H1 (cell line): ENCODE data around the gene GMCL1. TPM values are rescaled to one million over a fixed set of nuclear protein-coding genes. Genes with fewer than 3 reads are reported as not detected.

Source experiments
- CTCF ChIA-PET: fragments of 300-600 bp; sonication (Branson Sonifier 250); formaldehyde crosslinking; loops from one replicate; lab custom pipeline; 2021; ENCODE audit not compliant: partially characterized antibody; lab: Charles Lee
- POLR2A ChIA-PET: fragments of 300-600 bp; sonication (Branson Sonifier 250); formaldehyde crosslinking; loops from one replicate; lab custom pipeline; 2021; ENCODE audit warnings: inconsistent platforms; ENCODE audit not compliant: partially characterized antibody; lab: Charles Lee
- DNase-seq, 2 experiments: peaks; one replicate each; pipeline versions ENCODE4 v3.0.0 to v3.0.0-alpha.2; 2010 to 2022; ENCODE audit warnings: low spot score in 2 of 2, low read depth in 1 of 2, mixed read lengths in 1 of 2
- FAIRE-seq: peaks from 2 replicates; lab custom pipeline; 2011; peaks lifted over from hg19 to GRCh38; lab: Jason Lieb, UNC
- H2AFZ ChIP-seq: 2 replicates; pipeline ENCODE4 v1.8.1; 2012; ENCODE audit warnings: low read length, inconsistent platforms
- H2AK5ac ChIP-seq: 2 replicates; pipeline ENCODE4 v1.6.1; 2013; ENCODE audit warnings: low read depth, low read length
- H2BK120ac ChIP-seq: replicated peaks from 2 replicates; pipeline ENCODE3; 2013; ENCODE audit warnings: low read depth, low read length, inconsistent platforms
- H2BK12ac ChIP-seq: 2 replicates; pipeline ENCODE4 v1.6.1; 2013; ENCODE audit warnings: low read depth, low read length
- H2BK15ac ChIP-seq: 2 replicates; pipeline ENCODE4 v1.6.1; 2013; ENCODE audit warnings: low read length
- H2BK20ac ChIP-seq: 2 replicates; pipeline ENCODE4 v1.6.1; 2013; ENCODE audit warnings: low read length
- H2BK5ac ChIP-seq: 2 replicates; pipeline ENCODE4 v1.6.1; 2013; ENCODE audit warnings: low read depth, low read length
- H3K14ac ChIP-seq: 2 replicates; pipeline ENCODE4 v1.6.1; 2013; ENCODE audit warnings: inconsistent platforms; ENCODE audit not compliant: insufficient read length
- H3K18ac ChIP-seq: 2 replicates; pipeline ENCODE4 v1.6.1; 2013; ENCODE audit warnings: low read length; ENCODE audit errors: extremely low read depth
- H3K23ac ChIP-seq: 2 replicates; pipeline ENCODE4 v1.6.1; 2013; ENCODE audit warnings: inconsistent platforms; ENCODE audit not compliant: insufficient read length
- H3K23me2 ChIP-seq: 2 replicates; pipeline ENCODE4 v1.6.1; 2013; ENCODE audit warnings: low read depth, low read length
- H3K27ac ChIP-seq: 2 replicates; pipeline ENCODE4 v1.6.1; 2011; ENCODE audit warnings: low read depth, low read length, inconsistent platforms
- H3K27me3 ChIP-seq, 4 experiments: replicated peaks in 1 of 4; 1 replicate in 1 of 4; 2 replicates in 3 of 4; pipeline versions ENCODE4 v1.6.1 to v1.8.1; 2011 to 2013; ENCODE audit warnings: low read length in 3 of 4, mild to moderate bottlenecking in 3 of 4, inconsistent platforms in 2 of 4, mixed read lengths in 2 of 4, moderate library complexity in 1 of 4; ENCODE audit not compliant: control insufficient read depth in 3 of 4, insufficient read depth in 3 of 4; ENCODE audit errors: extremely low read depth in 1 of 4
- H3K36me3 ChIP-seq, 4 experiments: 2 replicates each; pipeline versions ENCODE4 v1.6.1 to v1.8.1; 2011 to 2013; ENCODE audit warnings: mild to moderate bottlenecking in 4 of 4, low read length in 3 of 4, moderate library complexity in 2 of 4, control low read depth in 1 of 4, inconsistent platforms in 1 of 4; ENCODE audit not compliant: insufficient read depth in 4 of 4, control insufficient read depth in 2 of 4
- H3K4ac ChIP-seq: replicated peaks from 2 replicates; pipeline ENCODE3; 2013; ENCODE audit warnings: low read length, low read depth, mixed read lengths, inconsistent platforms; ENCODE audit not compliant: insufficient read length
- H3K4me1 ChIP-seq, 4 experiments: replicated peaks in 1 of 4; 1 replicate in 1 of 4; 2 replicates in 3 of 4; pipeline versions ENCODE4 v1.6.1 to v1.8.1; 2011 to 2013; ENCODE audit warnings: low read length in 3 of 4, inconsistent platforms in 2 of 4, mixed read lengths in 1 of 4; ENCODE audit not compliant: insufficient read depth in 4 of 4, control insufficient read depth in 3 of 4
- H3K4me2 ChIP-seq, 2 experiments: 2 replicates each; pipeline versions ENCODE4 v1.6.1 to v1.8.1; 2011 to 2013; ENCODE audit warnings: low read depth in 2 of 2, low read length in 2 of 2, control low read depth in 1 of 2, inconsistent platforms in 1 of 2, mild to moderate bottlenecking in 1 of 2; ENCODE audit not compliant: insufficient read depth in 1 of 2
- H3K4me3 ChIP-seq, 4 experiments: fragments of 200-600, 300-600 bp in 1 of 4; sonication (generic), shearing (Covaris generic), sonication (Bioruptor Twin) in 1 of 4; 2 replicates each; pipeline versions ENCODE4 v1.5.1 to v1.8.1; 2011 to 2016; ENCODE audit warnings: low read length in 4 of 4, low read depth in 3 of 4, control low read depth in 2 of 4, inconsistent platforms in 2 of 4, mild to moderate bottlenecking in 2 of 4, mixed read lengths in 1 of 4, moderate library complexity in 1 of 4; ENCODE audit not compliant: insufficient read depth in 2 of 4; ENCODE audit errors: extremely low read depth in 1 of 4
- H3K56ac ChIP-seq: replicated peaks from 2 replicates; pipeline ENCODE3; 2013; ENCODE audit warnings: low read depth, mild to moderate bottlenecking, mixed read lengths, low read length, inconsistent platforms; ENCODE audit not compliant: insufficient read length
- H3K79me1 ChIP-seq: 2 replicates; pipeline ENCODE4 v1.6.1; 2013; ENCODE audit warnings: low read depth, low read length, control low read depth
- H3K79me2 ChIP-seq, 2 experiments: 2 replicates each; pipeline versions ENCODE4 v1.6.1 to v1.8.1; 2012 to 2013; ENCODE audit warnings: low read length in 2 of 2, mild to moderate bottlenecking in 2 of 2, inconsistent platforms in 1 of 2; ENCODE audit not compliant: insufficient read depth in 2 of 2, control insufficient read depth in 1 of 2
- H3K9ac ChIP-seq, 4 experiments: replicated peaks in 1 of 4; 1 replicate in 1 of 4; 2 replicates in 3 of 4; pipeline versions ENCODE4 v1.6.1 to v1.8.1; 2011 to 2013; ENCODE audit warnings: low read depth in 3 of 4, low read length in 3 of 4, control low read depth in 2 of 4, mild to moderate bottlenecking in 2 of 4, moderate library complexity in 2 of 4, inconsistent platforms in 1 of 4; ENCODE audit errors: extremely low read depth in 1 of 4
- H3K9me3 ChIP-seq, 2 experiments: 2 replicates each; pipeline versions ENCODE4 v1.6.1 to v1.8.1; 2012 to 2013; ENCODE audit warnings: mild to moderate bottlenecking in 2 of 2, moderate library complexity in 2 of 2, control low read depth in 1 of 2, inconsistent platforms in 1 of 2, low read depth in 1 of 2, low read length in 1 of 2, mixed read lengths in 1 of 2; ENCODE audit not compliant: insufficient read depth in 2 of 2
- H4K20me1 ChIP-seq, 2 experiments: replicated peaks in 1 of 2; 2 replicates each; pipeline versions ENCODE3 to v1.8.1; 2011 to 2013; ENCODE audit warnings: inconsistent platforms in 2 of 2, low read length in 2 of 2, mild to moderate bottlenecking in 1 of 2; ENCODE audit not compliant: insufficient read depth in 2 of 2, control insufficient read depth in 1 of 2
- H4K5ac ChIP-seq: 2 replicates; pipeline ENCODE4 v1.6.1; 2013; ENCODE audit warnings: low read length, low read depth, mixed read lengths, inconsistent platforms; ENCODE audit not compliant: insufficient read length
- H4K8ac ChIP-seq: 2 replicates; pipeline ENCODE4 v1.8.0; 2013; ENCODE audit warnings: mild to moderate bottlenecking, moderate library complexity, low read length, inconsistent platforms; ENCODE audit not compliant: insufficient read depth; ENCODE audit errors: extremely low read depth
- H4K91ac ChIP-seq: replicated peaks from 2 replicates; pipeline ENCODE3; 2013; ENCODE audit warnings: low read length, mixed read lengths, inconsistent platforms; ENCODE audit not compliant: insufficient read length
- ASH2L ChIP-seq: fragments of 200-600, 300-600 bp; sonication (generic); IDR thresholded peaks from one replicate; pipeline ENCODE4 v1.7.1; 2017; ENCODE audit warnings: low read length
- BACH1 ChIP-seq: IDR thresholded peaks from 2 replicates; pipeline ENCODE4 v1.6.1; 2012; ENCODE audit warnings: low read length, improper control_type of control experiment
- CHD1 ChIP-seq: IDR thresholded peaks from 2 replicates; pipeline ENCODE4 v1.6.1; 2012; ENCODE audit warnings: low read depth, low read length, improper control_type of control experiment
- POLR2A ChIP-seq, 2 experiments: IDR thresholded peaks; 1 replicate in 1 of 2; 2 replicates in 1 of 2; pipeline ENCODE4 v1.6.1; 2011; ENCODE audit warnings: low read depth in 2 of 2, low read length in 2 of 2, mild to moderate bottlenecking in 2 of 2; ENCODE audit errors: control extremely low read depth in 1 of 2
- TEAD4 ChIP-seq: IDR thresholded peaks from 2 replicates; pipeline ENCODE4 v1.6.1; 2012; ENCODE audit warnings: low read depth, low read length, inconsistent platforms, mixed read lengths
- WGBS, 2 experiments: shearing (Covaris generic) in 1 of 2; methylation state at CpG; one replicate each; pipeline versions ENCODE4 v1.1.6 to v1.1.7; 2013 to 2015; ENCODE audit warnings: low lambda C conversion rate in 2 of 2, mixed read lengths in 2 of 2, inconsistent platforms in 1 of 2, low coverage in 1 of 2, missing lambda C conversion rate in 1 of 2; ENCODE audit not compliant: insufficient replicate concordance in 2 of 2, insufficient coverage in 1 of 2, insufficient read length in 1 of 2; ENCODE audit errors: extremely low coverage in 1 of 2, missing lambda C conversion rate in 1 of 2; 5-methylcytosine and 5-hydroxymethylcytosine counted together
- polyA plus RNA-seq, 7 experiments: library from polyadenylated mRNA; depleted of rRNA in 3 of 7; stranded (reverse) in 5 of 7; unstranded in 2 of 7; fragments of >200 nt in 5 of 7; fragments of 200-250 nt in 2 of 7; gene quantifications; 1 replicate in 5 of 7; 2 replicates in 1 of 7; 4 replicates in 1 of 7; pipeline versions ENCODE4 v1.2.1 to v1.2.3, GENCODE V29; 2011 to 2013; ENCODE audit warnings: missing spikeins in 2 of 7, mixed read lengths in 2 of 7
- total RNA-seq: library from RNA; stranded (reverse); fragmentation: NEBNext Ultra II Directional; extraction: Animal tissue kit (Norgen Biotek cat#: 25700); gene quantifications from 2 replicates; pipeline ENCODE4 v1.2.1, GENCODE V29; 2021

GMCL1 gene
- total and polyA plus RNA-seq, 2 of the 8 experiments (the other 6 are each of a cell fraction or from before 2014, with no cell fraction given): 6.5 to 21.9 TPM

- no peak overlapping the region for H2BK20ac ChIP-seq
- H2BK12ac ChIP-seq: 0 out of 2 replicates have a peak overlapping the region, but pooled peaks have one; percentile 30
- H4K20me1 ChIP-seq: no peaks in the 10 kb centered on the region
- H3K14ac ChIP-seq: no peak overlapping the region
- no peak overlapping the region for H3K23ac ChIP-seq
- peaks cover 5% of the 10 kb centered on the region for H3K79me1 ChIP-seq
- H3K4me1 ChIP-seq: peaks cover 0 to 5% (median 4%) of the 10 kb centered on the region in 4 experiments; a peak in 3 of 7 replicates
- H2AK5ac ChIP-seq: no peak overlapping the region; the same call in 1 of the 2 replicates
- H3K4me2 ChIP-seq: peak overlapping the region in 1 of 2 experiments; percentile 89; a peak in 1 of 4 replicates
- H4K8ac ChIP-seq: peak overlapping the region; percentile 72; the same call in 1 of the 2 replicates
- POLR2A ChIA-PET: interaction anchor here (1.2 to 1.5 kb wide), 2 partner anchors 10 to 11 kb away, joined by 3 to 5 read pairs; no protein-coding TSS in a partner anchor
- H4K91ac ChIP-seq: peak overlapping the region; percentile 48
- FAIRE-seq (no peak), DNase-seq (no peak)
- H3K4me3 ChIP-seq: peak overlapping the region in 1 of 4 experiments; percentile 70; a peak in 1 of 8 replicates
- 91% methylated on average over 9 of the region's 9 CpGs; no CpG with 5 or more reads in 1 of the 2 experiments for WGBS, 2 experiments
- H2AFZ ChIP-seq: peak overlapping the region; percentile 52
- peaks cover 5% of the 10 kb centered on the region for H3K23me2 ChIP-seq
- H2BK120ac ChIP-seq: no peak overlapping the region
- no peaks in the 10 kb centered on the region; a peak in 1 of 8 replicates for H3K36me3 ChIP-seq
- H3K27me3 ChIP-seq: no peaks in the 10 kb centered on the region
- no peak overlapping the region for H2BK15ac ChIP-seq
- H2BK5ac ChIP-seq: no peak overlapping the region
- H3K18ac ChIP-seq: no peak overlapping the region
- CTCF ChIA-PET: interaction anchor here (1.0 to 3.7 kb wide), 3 partner anchors 10 to 103 kb away, joined by 4 to 20 read pairs (median 13); no protein-coding TSS in a partner anchor
- H3K4ac ChIP-seq: no peak overlapping the region
- H3K9ac ChIP-seq: no peak overlapping the region
- H3K56ac ChIP-seq: no peak overlapping the region
- H3K9me3 ChIP-seq: no peaks in the 10 kb centered on the region
- no peak overlapping the region for H4K5ac ChIP-seq
- no peak overlapping the region for H3K27ac ChIP-seq
- TF ChIP-seq TEAD4 (no peak), ASH2L (no peak), POLR2A (IDR thresholded peaks at IDR 0.05; ENCODE audit: control extremely low read depth in 1 of 2, low read depth in 2 of 2, low read length in 2 of 2) (no peak), BACH1 (no peak), CHD1 (no peak)
- H3K79me2 ChIP-seq: peaks cover 3 to 32% of the 10 kb centered on the region in 2 experiments; a peak in 3 of 4 replicates
Observed at GRCh38 chr2:69827796-69828540, 1.5 kb upstream of the GMCL1 start.
